Left kidney (tissue), 2 donors: ENCODE data around the gene HSPB6. TPM values are rescaled to one million over a fixed set of nuclear protein-coding genes. Genes with fewer than 3 reads are reported as not detected.
A peak's percentile ranks its signal among the peaks of the same experiment; 100 is the strongest.

Experiments used
- DNase-seq: peaks from one replicate; pipeline ENCODE4 v3.0.0-alpha.2; 2013
- polyA plus RNA-seq: library from polyadenylated mRNA; unstranded; fragments of 120-200 nt; gene quantifications from one replicate; pipeline ENCODE4 v1.2.1, GENCODE V29; 2013; ENCODE audit not compliant: insufficient read length

HSPB6 gene
- polyA plus RNA-seq, 1 donor, result 19.7 TPM

- no peak for DNase-seq
Observed at GRCh38 chr19:35746087-35746462, 10.8 kb downstream of the HSPB6 start.

- peak; percentile 99 for DNase-seq
Observed at GRCh38 chr19:35745328-35746086, 11.3 kb downstream of the HSPB6 start, which contains the start of the genes PSENEN and U2AF1L4. Gene PSENEN, plus strand, starts transcription at chr19:35745651. Its CDS starts 280 bp downstream, at chr19:35745931. Gene U2AF1L4, minus strand, starts transcription at chr19:35745418. Its CDS starts 27 bp downstream, at chr19:35745391.

DNA sequence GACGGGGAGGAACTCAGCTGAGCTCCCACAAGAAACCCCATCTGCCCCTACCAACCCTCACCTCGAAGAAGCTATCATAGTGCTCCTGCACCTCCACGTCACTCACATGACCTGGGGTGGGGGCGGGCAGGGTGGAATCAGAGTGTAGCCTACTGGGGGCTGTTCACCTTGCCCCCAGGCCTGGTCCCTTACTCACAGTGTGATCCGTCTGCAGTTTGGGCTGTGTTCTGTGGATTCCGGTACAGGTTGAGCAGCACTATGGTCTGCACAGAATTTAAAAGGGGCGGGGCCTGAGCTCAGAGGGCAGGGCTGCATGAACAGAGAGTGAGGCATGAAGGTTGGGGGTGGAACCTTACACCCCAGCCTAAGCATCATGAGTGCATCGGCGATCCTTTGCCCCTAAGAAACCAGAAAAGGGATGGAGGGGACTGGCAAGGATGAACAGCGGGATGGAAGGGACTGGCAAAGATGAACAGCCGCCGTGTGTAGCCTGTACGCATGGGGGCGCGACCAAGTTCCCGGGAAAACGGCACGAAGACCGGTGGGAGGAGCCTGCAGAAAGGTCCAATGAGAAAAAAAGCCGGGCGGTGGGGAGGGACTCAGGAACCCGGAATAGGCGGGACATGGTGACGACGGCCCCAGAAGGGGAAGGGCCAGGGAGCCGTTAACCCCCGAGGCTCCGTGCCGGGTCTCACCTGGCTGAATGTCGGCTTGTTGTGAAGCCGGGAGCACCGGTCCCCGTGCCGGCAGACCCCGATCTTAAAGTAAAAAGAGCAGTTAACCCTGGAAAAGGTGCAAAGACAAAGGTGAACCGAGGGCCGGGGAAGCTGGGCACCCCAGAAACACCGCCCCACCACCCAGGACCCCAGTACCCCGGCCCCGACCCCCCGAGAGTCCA is 12.2 kb downstream of the HSPB6 start:
- DNase-seq, result peak; percentile 96

- DNase-seq, result no peak
Observed at GRCh38 chr19:35743640-35744429, 13.0 kb downstream of the HSPB6 start.

DNA sequence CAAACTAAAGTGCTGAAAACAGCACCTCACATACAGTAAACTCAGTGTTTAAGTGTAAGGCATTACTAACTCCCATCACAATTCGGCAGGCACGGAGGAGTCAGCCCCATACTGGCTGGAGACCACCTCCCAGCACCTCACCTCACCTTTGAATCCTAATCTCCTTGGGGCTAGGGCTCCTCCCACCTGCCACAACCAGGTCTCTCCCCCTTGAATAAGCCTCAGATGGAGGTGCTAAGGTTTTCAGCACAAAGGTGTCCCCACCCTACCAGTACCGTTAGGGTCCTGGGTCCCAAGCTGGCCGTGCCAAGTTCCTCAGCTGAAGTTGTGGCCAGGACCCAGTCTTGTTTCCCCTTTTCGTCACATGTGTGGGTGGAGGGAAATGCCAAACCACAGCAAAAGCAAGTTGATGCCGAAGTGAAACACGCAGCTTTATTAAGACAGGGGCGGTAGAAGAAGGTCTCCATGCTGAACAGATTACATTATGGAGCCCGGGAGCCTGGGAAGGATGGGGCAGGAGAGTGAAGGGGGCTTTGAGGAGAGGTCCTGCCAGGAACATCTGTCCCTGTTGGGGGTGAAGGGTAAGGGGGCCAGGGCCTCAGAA is 14.6 kb downstream of the HSPB6 start, which contains the start of gene IGFLR1:
TSS of gene IGFLR1 (minus strand) at position 332 of the 604 bp plus-strand sequence. CDS start 1,272 bp downstream, outside the sequence.
- no peak for DNase-seq

- DNase-seq, result no peak
Observed at GRCh38 chr19:35741203-35741515, 15.7 kb downstream of the HSPB6 start.

DNA sequence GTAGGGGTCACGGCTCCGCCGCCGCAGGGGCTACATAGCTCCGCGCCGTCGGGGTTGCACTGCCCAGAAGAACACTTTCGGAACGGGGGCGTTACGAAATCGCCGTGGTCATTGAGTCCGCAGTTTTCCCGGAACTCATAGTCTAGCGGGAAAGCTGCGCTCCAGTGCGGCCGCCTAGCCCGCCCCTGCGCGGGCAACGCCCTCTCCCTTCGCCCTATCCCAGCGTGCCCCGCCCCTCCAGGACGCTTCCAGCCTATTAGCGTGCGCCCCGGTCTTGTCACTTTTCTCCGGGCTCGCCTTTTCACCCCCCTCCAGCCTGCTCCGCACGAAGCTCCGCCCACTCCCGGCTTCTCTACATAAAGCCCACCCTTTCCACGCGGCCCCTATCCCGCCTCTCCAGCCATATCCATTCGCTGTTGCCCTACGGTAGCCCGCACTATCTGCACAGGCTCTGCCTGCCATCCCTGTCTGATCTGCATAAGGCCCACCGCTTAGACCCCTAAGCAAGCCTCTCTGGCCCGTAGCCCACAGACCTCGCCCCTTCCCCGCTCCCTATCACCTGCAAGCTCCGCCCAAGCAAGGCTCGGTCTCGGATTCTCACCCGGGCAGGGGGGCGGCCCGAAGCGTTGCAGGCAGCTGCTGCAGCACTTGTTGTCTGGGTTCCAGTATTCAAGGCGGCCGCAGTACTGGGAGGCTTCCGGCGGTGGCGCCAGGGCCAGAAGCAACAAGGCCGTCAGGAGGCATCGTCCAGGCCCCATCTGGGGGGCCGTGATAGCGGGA is 16.2 kb downstream of the HSPB6 start:
- DNase-seq, result peak; percentile 97

- no peak for DNase-seq
Observed at GRCh38 chr19:35740108-35740422, 16.8 kb downstream of the HSPB6 start.

DNA sequence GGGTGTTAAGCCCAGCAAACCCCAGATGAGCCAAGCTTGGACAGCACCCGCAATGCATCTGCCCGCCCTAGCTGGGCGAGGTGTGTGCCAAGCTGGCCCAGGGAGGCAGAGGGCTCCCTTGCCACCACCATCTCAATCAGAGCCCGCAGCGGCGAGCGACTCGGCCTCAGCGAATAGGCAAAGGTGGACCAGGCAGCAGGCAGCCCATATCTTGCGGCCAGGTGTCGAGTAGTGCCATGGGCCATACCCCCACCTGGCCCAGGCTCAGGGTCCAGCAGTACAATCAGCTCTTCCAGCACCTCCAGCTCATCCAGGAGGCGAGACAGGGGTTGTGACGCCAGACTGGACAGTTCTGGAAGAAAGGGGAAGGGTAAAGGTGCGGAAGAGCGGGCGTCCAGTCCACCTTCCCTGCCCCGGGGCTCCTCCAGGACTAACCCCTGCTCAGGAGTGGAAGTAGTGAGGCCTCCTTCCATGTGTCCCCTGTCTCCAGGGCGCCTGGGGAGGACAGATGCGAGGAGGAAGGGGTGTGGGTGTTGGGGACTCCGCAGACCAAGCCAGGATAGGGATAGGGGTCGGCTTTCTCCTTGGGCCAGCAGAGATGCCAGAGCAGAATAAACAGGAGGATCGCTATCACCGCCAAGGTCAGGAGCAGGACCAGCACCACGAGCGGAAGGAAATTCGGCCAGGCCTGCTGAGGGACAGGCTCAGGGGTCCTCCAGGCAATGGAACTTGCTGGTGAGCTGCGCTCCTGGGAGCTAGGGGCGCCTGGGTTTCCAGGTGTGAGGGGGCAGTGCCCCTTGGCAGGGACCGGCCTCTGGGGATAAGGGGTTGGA is 17.3 kb downstream of the HSPB6 start:
- DNase-seq, result no peak

- no peak for DNase-seq
Observed at GRCh38 chr19:35738887-35739229, 18.0 kb downstream of the HSPB6 start.

DNA sequence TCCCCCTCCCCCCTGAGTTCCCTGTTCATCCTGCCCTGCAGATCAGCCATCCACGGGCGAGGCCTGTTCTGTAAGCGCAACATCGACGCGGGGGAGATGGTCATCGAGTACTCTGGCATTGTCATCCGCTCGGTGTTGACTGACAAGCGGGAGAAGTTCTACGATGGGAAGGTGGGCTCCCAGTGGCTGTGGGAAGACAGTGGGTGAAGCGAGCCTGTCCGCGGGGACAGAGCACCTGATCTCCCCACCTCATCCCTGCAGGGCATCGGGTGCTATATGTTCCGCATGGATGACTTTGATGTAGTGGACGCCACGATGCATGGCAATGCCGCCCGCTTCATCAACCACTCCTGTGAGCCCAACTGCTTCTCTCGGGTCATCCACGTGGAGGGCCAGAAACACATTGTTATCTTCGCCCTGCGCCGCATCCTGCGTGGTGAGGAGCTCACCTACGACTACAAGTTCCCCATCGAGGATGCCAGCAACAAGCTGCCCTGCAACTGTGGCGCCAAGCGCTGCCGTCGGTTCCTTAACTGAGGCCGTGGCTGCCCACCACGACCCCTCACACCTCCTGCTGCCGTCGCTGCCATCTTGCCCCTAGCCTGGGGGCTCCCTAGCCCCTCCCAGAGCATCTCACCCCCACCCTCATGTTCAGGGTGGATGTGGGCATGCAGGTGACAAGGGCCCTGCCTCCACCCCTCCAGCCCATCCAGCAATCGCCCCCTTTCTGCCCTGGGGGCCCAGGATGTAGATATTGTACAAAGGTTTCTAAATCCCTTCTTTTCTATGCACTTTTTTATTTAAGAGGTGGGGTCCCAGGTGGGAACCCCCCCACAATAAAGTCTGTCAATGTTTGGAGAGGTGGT is 18.6 kb downstream of the HSPB6 start:
- DNase-seq, result no peak

GRCh38 chr19:35736913-35737886 is 19.6 kb downstream of the HSPB6 start:
- no peak for DNase-seq

DNA sequence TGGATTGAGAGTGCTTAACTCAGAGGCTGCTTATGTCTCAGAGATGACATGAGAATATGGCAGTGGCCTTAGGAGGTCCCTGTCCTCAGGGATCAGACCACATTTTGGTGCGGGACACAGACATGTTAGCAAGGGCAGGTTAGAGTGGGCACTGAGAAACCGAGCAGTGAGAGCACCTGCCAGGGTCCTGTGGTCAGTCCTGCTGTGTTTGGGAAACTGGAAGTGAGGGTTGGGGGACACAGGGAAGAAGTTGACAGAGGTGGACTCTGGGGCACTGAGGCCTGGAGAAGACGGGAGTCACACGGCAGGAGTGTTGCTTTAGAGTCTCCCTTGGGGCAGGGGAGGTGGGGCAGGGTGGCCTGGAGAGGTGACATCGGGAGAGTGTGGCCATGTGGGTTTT is 21.9 kb downstream of the HSPB6 start:
- no peak for DNase-seq

- no peak for DNase-seq
Observed at GRCh38 chr19:35734273-35734672, 22.6 kb downstream of the HSPB6 start.

GRCh38 chr19:35733180-35734125 is 23.4 kb downstream of the HSPB6 start:
- DNase-seq, result no peak

- DNase-seq, result no peak
Observed at GRCh38 chr19:35732540-35733179, 24.2 kb downstream of the HSPB6 start.
